GM21576 (cell line): Measurements from ENCODE around the gene PARP1.
"Not testable (repeated sequence)": the region's sequence is repeated elsewhere in the genome, so short reads cannot be mapped to it uniquely, and the experiment has no call there.

Experiments
- ATAC-seq: cut with Tn5 transposase; IDR thresholded peaks from one replicate; pipeline ENCODE4 v1.9.1; 2021; ENCODE audit warnings: mild to moderate bottlenecking, moderate library complexity; ENCODE audit not compliant: unreplicated experiment

PARP1 gene

GRCh38 chr1:226357416-226357815 lies 50.5 kb downstream of the PARP1 start:
- ATAC-seq: no peak

GRCh38 chr1:226355669-226356551 lies 52.0 kb downstream of the PARP1 start:
- peak; percentile 56 for ATAC-seq

- no peak for ATAC-seq
Measured at GRCh38 chr1:226355016-226355415, 52.9 kb downstream of the PARP1 start.

GRCh38 chr1:226353698-226354525 lies 54.0 kb downstream of the PARP1 start:
- ATAC-seq: no peak

GRCh38 chr1:226351709-226352108 lies 56.2 kb downstream of the PARP1 start:
- ATAC-seq: no peak

GRCh38 chr1:226350519-226350865 lies 57.4 kb downstream of the PARP1 start:
- no peak for ATAC-seq

GRCh38 chr1:226349801-226350518 lies 57.9 kb downstream of the PARP1 start:
- no peak for ATAC-seq

GRCh38 chr1:226349081-226349480 lies 58.8 kb downstream of the PARP1 start:
- no peak for ATAC-seq

GRCh38 chr1:226344441-226345259 lies 63.2 kb downstream of the PARP1 start:
- ATAC-seq: no peak

GRCh38 chr1:226342656-226343055 lies 65.2 kb downstream of the PARP1 start:
- no peak for ATAC-seq

- not testable (repeated sequence) for ATAC-seq
Measured at GRCh38 chr1:226340111-226340510, 67.8 kb downstream of the PARP1 start.

GRCh38 chr1:226337276-226337875 lies 70.5 kb downstream of the PARP1 start:
- no peak for ATAC-seq

- no peak for ATAC-seq
Measured at GRCh38 chr1:226335661-226336060, 72.2 kb downstream of the PARP1 start.

GRCh38 chr1:226332947-226333346 lies 74.9 kb downstream of the PARP1 start:
- no peak for ATAC-seq

GRCh38 chr1:226329237-226329636 lies 78.7 kb downstream of the PARP1 start:
- no peak for ATAC-seq

- no peak for ATAC-seq
Measured at GRCh38 chr1:226327761-226328162, 80.1 kb downstream of the PARP1 start.

- ATAC-seq: no peak
Measured at GRCh38 chr1:226325178-226325577, 82.7 kb downstream of the PARP1 start.

- no peak for ATAC-seq
Measured at GRCh38 chr1:226324479-226324878, 83.4 kb downstream of the PARP1 start.

- no peak for ATAC-seq
Measured at GRCh38 chr1:226322986-226323385, 84.9 kb downstream of the PARP1 start.

GRCh38 chr1:226320930-226321329 lies 87.0 kb downstream of the PARP1 start:
- no peak for ATAC-seq
